Gastroesophageal sphincter (tissue), 3 donors: ENCODE data around the gene CDK10.

Experiments used
- CTCF ChIP-seq, 4 experiments: fragments of 200-600 bp in 2 of 4; fragments of 450-650 bp in 2 of 4; sonication (generic) in 1 of 4; IDR thresholded peaks; one replicate each; pipeline ENCODE4 v1.5.1; 2017 to 2019; ENCODE audit warnings: antibody characterized with exemption in 4 of 4, mild to moderate bottlenecking in 2 of 4, moderate library complexity in 2 of 4
- EP300 ChIP-seq: sonication (generic); formaldehyde crosslinking; IDR thresholded peaks from one replicate; pipeline ENCODE4 v1.6.1; 2017; ENCODE audit warnings: antibody characterized with exemption, mild to moderate bottlenecking
- POLR2AphosphoS5 ChIP-seq: sonication (generic); formaldehyde crosslinking; IDR thresholded peaks from one replicate; pipeline ENCODE4 v1.6.1; 2017; ENCODE audit warnings: antibody characterized with exemption

- TF ChIP-seq CTCF (IDR thresholded peaks at IDR 0.05) (no peak), POLR2AphosphoS5 (no peak), EP300 (no peak)
These were observed 573 bp upstream of the CDK10 start for GRCh38 chr16:89685916-89686315.
